Measurements from ENCODE around the gene ACP6.
"Not testable (repeated sequence)": the region's sequence is repeated elsewhere in the genome, so short reads cannot be mapped to it uniquely, and the experiment has no call there.

ACP6 gene

DNA sequence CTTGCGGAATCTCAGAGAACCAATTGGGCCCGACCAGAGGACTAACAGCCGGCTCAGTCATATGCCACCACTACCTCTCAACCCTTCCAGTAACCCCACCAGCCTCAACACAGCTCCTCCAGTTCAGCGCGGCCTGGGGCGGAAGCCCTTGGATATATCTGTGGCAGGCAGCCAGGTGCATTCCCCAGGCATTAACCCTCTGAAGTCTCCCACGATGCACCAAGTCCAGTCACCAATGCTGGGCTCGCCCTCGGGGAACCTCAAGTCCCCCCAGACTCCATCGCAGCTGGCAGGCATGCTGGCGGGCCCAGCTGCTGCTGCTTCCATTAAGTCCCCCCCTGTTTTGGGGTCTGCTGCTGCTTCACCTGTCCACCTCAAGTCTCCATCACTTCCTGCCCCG lies 49.8 kb downstream of the ACP6 start:
- no peak for DNase-seq (ENCODE audit: low spot score)
- TF ChIP-seq, protein P1, sequence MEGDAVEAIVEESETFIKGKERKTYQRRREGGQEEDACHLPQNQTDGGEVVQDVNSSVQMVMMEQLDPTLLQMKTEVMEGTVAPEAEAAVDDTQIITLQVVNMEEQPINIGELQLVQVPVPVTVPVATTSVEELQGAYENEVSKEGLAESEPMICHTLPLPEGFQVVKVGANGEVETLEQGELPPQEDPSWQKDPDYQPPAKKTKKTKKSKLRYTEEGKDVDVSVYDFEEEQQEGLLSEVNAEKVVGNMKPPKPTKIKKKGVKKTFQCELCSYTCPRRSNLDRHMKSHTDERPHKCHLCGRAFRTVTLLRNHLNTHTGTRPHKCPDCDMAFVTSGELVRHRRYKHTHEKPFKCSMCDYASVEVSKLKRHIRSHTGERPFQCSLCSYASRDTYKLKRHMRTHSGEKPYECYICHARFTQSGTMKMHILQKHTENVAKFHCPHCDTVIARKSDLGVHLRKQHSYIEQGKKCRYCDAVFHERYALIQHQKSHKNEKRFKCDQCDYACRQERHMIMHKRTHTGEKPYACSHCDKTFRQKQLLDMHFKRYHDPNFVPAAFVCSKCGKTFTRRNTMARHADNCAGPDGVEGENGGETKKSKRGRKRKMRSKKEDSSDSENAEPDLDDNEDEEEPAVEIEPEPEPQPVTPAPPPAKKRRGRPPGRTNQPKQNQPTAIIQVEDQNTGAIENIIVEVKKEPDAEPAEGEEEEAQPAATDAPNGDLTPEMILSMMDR (IDR thresholded peaks at IDR 0.05; ENCODE audit: extremely low read depth, missing control alignments) = no peak

DNA sequence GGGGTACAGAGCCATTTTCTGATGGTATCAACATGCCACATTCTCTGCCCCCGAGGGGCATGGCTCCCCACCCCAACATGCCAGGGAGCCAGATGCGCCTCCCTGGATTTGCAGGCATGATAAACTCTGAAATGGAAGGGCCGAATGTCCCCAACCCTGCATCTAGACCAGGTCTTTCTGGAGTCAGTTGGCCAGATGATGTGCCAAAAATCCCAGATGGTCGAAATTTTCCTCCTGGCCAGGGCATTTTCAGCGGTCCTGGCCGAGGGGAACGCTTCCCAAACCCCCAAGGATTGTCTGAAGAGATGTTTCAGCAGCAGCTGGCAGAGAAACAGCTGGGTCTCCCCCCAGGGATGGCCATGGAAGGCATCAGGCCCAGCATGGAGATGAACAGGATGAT lies 50.6 kb downstream of the ACP6 start:
- TF ChIP-seq, protein P1 (IDR thresholded peaks at IDR 0.05; ENCODE audit: extremely low read depth, missing control alignments) = no peak
- DNase-seq (ENCODE audit: low spot score) = no peak

DNA sequence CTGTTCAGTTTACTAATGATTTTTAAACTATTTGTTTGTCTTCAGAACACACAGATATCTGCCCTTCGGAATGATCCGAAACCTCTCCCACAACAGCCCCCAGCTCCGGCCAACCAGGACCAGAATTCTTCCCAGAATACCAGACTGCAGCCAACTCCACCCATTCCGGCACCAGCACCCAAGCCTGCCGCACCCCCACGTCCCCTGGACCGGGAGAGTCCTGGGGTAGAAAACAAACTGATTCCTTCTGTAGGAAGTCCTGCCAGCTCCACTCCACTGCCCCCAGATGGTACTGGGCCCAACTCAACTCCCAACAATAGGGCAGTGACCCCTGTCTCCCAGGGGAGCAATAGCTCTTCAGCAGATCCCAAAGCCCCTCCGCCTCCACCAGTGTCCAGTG lies 51.6 kb downstream of the ACP6 start:
- no peak for DNase-seq (ENCODE audit: low spot score)
- TF ChIP-seq, protein P1 (IDR thresholded peaks at IDR 0.05; ENCODE audit: extremely low read depth, missing control alignments) = no peak

DNA sequence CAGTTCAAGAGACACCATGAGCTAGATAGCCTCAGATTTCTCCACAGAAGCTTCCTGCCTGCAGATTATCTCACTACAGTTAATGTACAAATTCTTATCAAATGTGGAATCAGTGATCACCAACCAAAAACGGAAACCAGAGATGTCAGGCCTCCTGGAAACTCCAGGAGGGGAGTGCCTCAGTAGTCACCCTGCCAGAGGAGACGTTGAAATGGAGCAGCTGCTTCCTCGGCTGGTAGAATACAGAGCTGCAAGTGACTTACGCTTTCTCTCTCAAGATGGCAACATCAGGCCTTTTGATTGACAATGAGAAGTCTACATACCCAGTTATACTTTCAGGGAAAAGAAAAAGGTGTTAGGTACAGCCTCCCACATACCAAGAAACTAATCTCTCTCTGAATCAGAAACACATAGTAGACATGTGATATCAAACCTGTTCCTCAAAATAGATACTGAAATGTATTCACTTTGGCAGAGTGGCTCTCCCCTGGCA lies 52.2 kb downstream of the ACP6 start:
- TF ChIP-seq, protein P1 (IDR thresholded peaks at IDR 0.05; ENCODE audit: extremely low read depth, missing control alignments) = no peak
- no peak for DNase-seq (ENCODE audit: low spot score)

- not testable (repeated sequence) for DNase-seq (ENCODE audit: low spot score)
Measured at GRCh38 chr1:147614966-147615365, 55.4 kb downstream of the ACP6 start.

- DNase-seq (ENCODE audit: low spot score) = no peak
- TF ChIP-seq, protein P1 (IDR thresholded peaks at IDR 0.05; ENCODE audit: extremely low read depth, missing control alignments) = no peak
Measured at GRCh38 chr1:147613506-147613905, 56.8 kb downstream of the ACP6 start.

DNA sequence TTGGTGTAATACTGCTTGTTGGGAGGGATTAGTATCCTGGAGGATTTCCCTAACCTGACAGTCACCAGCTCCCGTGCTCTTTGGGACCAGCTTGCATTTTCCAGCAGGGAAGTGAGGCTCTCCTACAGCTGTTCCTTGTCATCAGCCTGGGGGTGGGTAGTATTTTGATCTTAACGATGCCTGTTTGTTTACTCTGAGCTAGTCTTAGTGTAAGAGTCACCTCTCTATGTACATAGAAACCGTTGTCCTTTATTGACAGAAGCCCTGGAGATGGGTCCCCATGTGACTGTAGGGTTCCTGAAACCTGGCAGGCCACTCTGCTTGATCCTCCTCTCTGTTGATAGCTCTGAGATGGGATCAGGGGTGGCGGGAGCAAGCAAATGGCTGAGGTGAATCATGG lies 58.0 kb downstream of the ACP6 start:
- TF ChIP-seq, protein P1 (IDR thresholded peaks at IDR 0.05; ENCODE audit: extremely low read depth, missing control alignments) = no peak
- no peak for DNase-seq (ENCODE audit: low spot score)

- no peak for DNase-seq (ENCODE audit: low spot score)
- TF ChIP-seq, protein P1 (IDR thresholded peaks at IDR 0.05; ENCODE audit: extremely low read depth, missing control alignments) = no peak
Measured at GRCh38 chr1:147611586-147611985, 58.7 kb downstream of the ACP6 start.

Data from GM20000 (cell line).